H1 (cell line): Measurements from ENCODE around the gene SLC51B.

Experiments
- CEBPB ChIP-seq: IDR thresholded peaks from 2 replicates; pipeline ENCODE4 v1.6.1; 2012; ENCODE audit warnings: low read depth, low read length
- CTCF ChIP-seq, 3 experiments: IDR thresholded peaks; 1 replicate in 2 of 3; 2 replicates in 1 of 3; pipeline versions ENCODE4 v1.5.1 to v1.6.1; 2011; ENCODE audit warnings: low read length in 3 of 3, mild to moderate bottlenecking in 3 of 3, inconsistent platforms in 2 of 3, low read depth in 1 of 3, moderate library complexity in 1 of 3; ENCODE audit not compliant: insufficient read depth in 1 of 3; ENCODE audit errors: control extremely low read depth in 1 of 3
- EZH2 ChIP-seq: fragments of 200-600 bp; sonication (generic); IDR thresholded peaks from 2 replicates; pipeline ENCODE4 v1.7.1; 2012; ENCODE audit warnings: low read depth, mild to moderate bottlenecking, moderate library complexity, low read length, inconsistent platforms; ENCODE audit not compliant: severe bottlenecking
- JUN ChIP-seq: IDR thresholded peaks from 2 replicates; pipeline ENCODE4 v1.6.1; 2011; ENCODE audit warnings: low read depth, mild to moderate bottlenecking, improper control_type of control experiment, low read length
- NRF1 ChIP-seq: IDR thresholded peaks from 2 replicates; pipeline ENCODE4 v1.6.1; 2011; ENCODE audit warnings: mild to moderate bottlenecking, low read depth, low read length, improper control_type of control experiment
- PHF8 ChIP-seq: fragments of 200-600 bp; sonication (generic); conservative IDR thresholded peaks from 2 replicates; pipeline ENCODE4 v1.7.1; 2012; ENCODE audit warnings: low read depth, mild to moderate bottlenecking, inconsistent platforms, low read length, moderate library complexity
- POLR2AphosphoS5 ChIP-seq: IDR thresholded peaks from 2 replicates; pipeline ENCODE4 v1.6.1; 2011; ENCODE audit warnings: low read depth, low read length
- TAF1 ChIP-seq: IDR thresholded peaks from 2 replicates; pipeline ENCODE4 v1.6.1; 2011; ENCODE audit warnings: mild to moderate bottlenecking, low read depth, low read length

GRCh38 chr15:65042776-65043327, 2.3 kb upstream of the SLC51B start:
- no peak for TF ChIP-seq TAF1
- TF ChIP-seq PHF8 = no peak
- TF ChIP-seq CEBPB = no peak
- TF ChIP-seq JUN = no peak
- no peak for TF ChIP-seq CTCF (IDR thresholded peaks at IDR 0.05; ENCODE audit: control extremely low read depth in 1 of 3, insufficient read depth in 1 of 3, low read depth in 1 of 3, low read length in 3 of 3)
- TF ChIP-seq EZH2 = no peak
- TF ChIP-seq POLR2AphosphoS5 = no peak
- TF ChIP-seq NRF1 = no peak
